IMR-90 (cell line): ENCODE data around the gene CACNB2. TPM values are rescaled to one million over a fixed set of nuclear protein-coding genes. Genes with fewer than 3 reads are reported as not detected.
A peak's percentile ranks its signal among the peaks of the same experiment; 100 is the strongest.

Experiments used
- ATAC-seq: fragments of 200-7000 bp; cut with Tn5 transposase; 2 replicates; pipeline ENCODE4 v1.9.1; 2020; ENCODE audit warnings: low read depth, mild to moderate bottlenecking, moderate library complexity
- BruUV-seq: library from RNA; stranded (reverse); fragments of 400-500 nt; replicated peaks from 2 replicates; lab custom pipeline; 2021; lab: Mats Ljungman, UMichigan
- CTCF ChIA-PET: fragments of 300-600 bp; formaldehyde crosslinking; extraction: SDS; loops from one replicate; lab custom pipeline; 2021; ENCODE audit warnings: antibody characterized with exemption; lab: Yijun Ruan, JAX
- POLR2A ChIA-PET: fragments of 300-600 bp; sonication (Branson Sonifier 250); formaldehyde crosslinking; loops from one replicate; lab custom pipeline; 2022; ENCODE audit warnings: antibody characterized with exemption; ENCODE audit not compliant: unreplicated experiment; lab: Charles Lee
- DNase-seq: peaks from one replicate; pipeline ENCODE4 v3.0.0; 2013
- H2AFZ ChIP-seq: replicated peaks from 2 replicates; pipeline ENCODE3; 2013; ENCODE audit warnings: low read length, mild to moderate bottlenecking; ENCODE audit not compliant: poor library complexity
- H2AK5ac ChIP-seq: 2 replicates; pipeline ENCODE4 v1.6.1; 2013; ENCODE audit warnings: low read depth, low read length, inconsistent platforms
- H2AK9ac ChIP-seq: replicated peaks from 2 replicates; pipeline ENCODE3; 2013; ENCODE audit warnings: mild to moderate bottlenecking, low read depth, low read length, moderate library complexity; ENCODE audit not compliant: poor library complexity
- H2BK120ac ChIP-seq: 2 replicates; pipeline ENCODE4 v1.6.1; 2013; ENCODE audit warnings: low read depth, low read length, inconsistent platforms
- H2BK15ac ChIP-seq: 3 replicates; pipeline ENCODE4 v1.6.1; 2013; ENCODE audit warnings: low read depth, low read length, inconsistent platforms
- H2BK20ac ChIP-seq: 2 replicates; pipeline ENCODE4 v1.6.1; 2013; ENCODE audit warnings: low read depth, mild to moderate bottlenecking, inconsistent platforms, low read length, moderate library complexity
- H2BK5ac ChIP-seq: 2 replicates; pipeline ENCODE4 v1.6.1; 2013; ENCODE audit warnings: mild to moderate bottlenecking, low read depth, low read length, inconsistent platforms; ENCODE audit not compliant: poor library complexity, severe bottlenecking
- H3K14ac ChIP-seq: replicated peaks from 2 replicates; pipeline ENCODE4 v1.6.1; 2013; ENCODE audit warnings: low read depth, low read length, inconsistent platforms
- H3K18ac ChIP-seq: 2 replicates; pipeline ENCODE4 v1.6.1; 2013; ENCODE audit warnings: low read depth, low read length, control low read depth
- H3K23ac ChIP-seq: 2 replicates; pipeline ENCODE4 v1.6.1; 2013; ENCODE audit warnings: low read depth, low read length, inconsistent platforms
- H3K27ac ChIP-seq: 2 replicates; pipeline ENCODE4 v1.5.1; 2013; ENCODE audit warnings: mild to moderate bottlenecking, control low read depth, low read length; ENCODE audit not compliant: insufficient read depth
- H3K27me3 ChIP-seq: 2 replicates; pipeline ENCODE4 v1.6.1; 2013; ENCODE audit warnings: low read length; ENCODE audit not compliant: control insufficient read depth, insufficient read depth
- H3K36me3 ChIP-seq: 2 replicates; pipeline ENCODE4 v1.6.1; 2013; ENCODE audit warnings: low read length, mixed read lengths; ENCODE audit not compliant: control insufficient read depth, insufficient read depth
- H3K4ac ChIP-seq: 2 replicates; pipeline ENCODE4 v1.6.1; 2013; ENCODE audit warnings: low read depth, low read length, inconsistent platforms
- H3K4me1 ChIP-seq: 2 replicates; pipeline ENCODE4 v1.6.1; 2013; ENCODE audit warnings: low read length, mixed read lengths; ENCODE audit not compliant: control insufficient read depth, insufficient read depth
- H3K4me2 ChIP-seq: 2 replicates; pipeline ENCODE4 v1.6.1; 2013; ENCODE audit warnings: low read depth, mild to moderate bottlenecking, control low read depth, low read length, moderate library complexity
- H3K4me3 ChIP-seq: 2 replicates; pipeline ENCODE4 v1.5.1; 2013; ENCODE audit warnings: low read depth, mild to moderate bottlenecking, control low read depth, low read length, moderate library complexity; ENCODE audit not compliant: insufficient read depth
- H3K56ac ChIP-seq: 2 replicates; pipeline ENCODE4 v1.6.1; 2013; ENCODE audit warnings: low read length, inconsistent platforms; ENCODE audit not compliant: insufficient read depth; ENCODE audit errors: extremely low read depth
- H3K79me1 ChIP-seq, 2 experiments: 2 replicates each; pipeline ENCODE4 v1.6.1; 2013; ENCODE audit warnings: low read length in 2 of 2, inconsistent platforms in 1 of 2, low read depth in 1 of 2
- H3K9ac ChIP-seq: 2 replicates; pipeline ENCODE4 v1.6.1; 2013; ENCODE audit warnings: low read depth, low read length, control low read depth
- H3K9me1 ChIP-seq: 2 replicates; pipeline ENCODE4 v1.6.1; 2013; ENCODE audit warnings: low read length, inconsistent platforms; ENCODE audit not compliant: insufficient read depth
- H3K9me3 ChIP-seq: 2 replicates; pipeline ENCODE4 v1.6.1; 2013; ENCODE audit warnings: low read length; ENCODE audit not compliant: control insufficient read depth, insufficient read depth
- H4K20me1 ChIP-seq: 2 replicates; pipeline ENCODE4 v1.6.1; 2013; ENCODE audit warnings: low read length, inconsistent platforms; ENCODE audit not compliant: insufficient read depth
- H4K5ac ChIP-seq: 2 replicates; pipeline ENCODE4 v1.6.1; 2013; ENCODE audit warnings: mild to moderate bottlenecking, low read depth, low read length, control low read depth
- H4K8ac ChIP-seq, 2 experiments: 2 replicates each; pipeline ENCODE4 v1.6.1; 2013; ENCODE audit warnings: low read depth in 2 of 2, low read length in 2 of 2, control low read depth in 1 of 2, inconsistent platforms in 1 of 2
- H4K91ac ChIP-seq: 2 replicates; pipeline ENCODE4 v1.6.1; 2013; ENCODE audit warnings: low read depth, low read length, inconsistent platforms; ENCODE audit not compliant: insufficient read depth
- BHLHE40 ChIP-seq: fragments of 150-350 bp; IDR thresholded peaks from 2 replicates; pipeline ENCODE4 v1.6.1; 2016; ENCODE audit warnings: mild to moderate bottlenecking, low read depth, low read length
- CEBPB ChIP-seq: IDR thresholded peaks from 2 replicates; pipeline ENCODE4 v1.6.1; 2012; ENCODE audit warnings: low read depth, low read length, improper control_type of control experiment
- CHD1 ChIP-seq: IDR thresholded peaks from 2 replicates; pipeline ENCODE4 v1.6.1; 2012; ENCODE audit warnings: low read depth, low read length, improper control_type of control experiment
- CTCF ChIP-seq: conservative IDR thresholded peaks from 2 replicates; pipeline ENCODE4 v1.5.1; 2012; ENCODE audit warnings: mild to moderate bottlenecking, low read depth, low read length, improper control_type of control experiment
- ELK1 ChIP-seq: fragments of 150-350 bp; IDR thresholded peaks from 2 replicates; pipeline ENCODE4 v1.6.1; 2016; ENCODE audit warnings: low read depth, mild to moderate bottlenecking, low read length, moderate library complexity, borderline replicate concordance
- FOS ChIP-seq: fragments of 150-350 bp; IDR thresholded peaks from 2 replicates; pipeline ENCODE4 v1.6.1; 2016; ENCODE audit warnings: low read depth, low read length
- MAFK ChIP-seq: IDR thresholded peaks from 2 replicates; pipeline ENCODE4 v1.6.1; 2012; ENCODE audit warnings: low read depth, low read length, improper control_type of control experiment
- MAZ ChIP-seq: IDR thresholded peaks from 2 replicates; pipeline ENCODE4 v1.6.1; 2012; ENCODE audit warnings: low read depth, mild to moderate bottlenecking, low read length, improper control_type of control experiment, moderate library complexity, borderline replicate concordance
- MXI1 ChIP-seq: IDR thresholded peaks from 2 replicates; pipeline ENCODE4 v1.6.1; 2012; ENCODE audit warnings: low read depth, mild to moderate bottlenecking, low read length, moderate library complexity, borderline replicate concordance
- NFE2L2 ChIP-seq: fragments of 150-350 bp; IDR thresholded peaks from 2 replicates; pipeline ENCODE4 v1.6.1; 2016; ENCODE audit warnings: low read depth, mild to moderate bottlenecking, low read length
- POLR2A ChIP-seq: IDR thresholded peaks from 2 replicates; pipeline ENCODE4 v1.6.1; 2012; ENCODE audit warnings: mild to moderate bottlenecking, low read depth, low read length
- RAD21 ChIP-seq: IDR thresholded peaks from 2 replicates; pipeline ENCODE4 v1.6.1; 2012; ENCODE audit warnings: low read length, improper control_type of control experiment
- RFX5 ChIP-seq: IDR thresholded peaks from 2 replicates; pipeline ENCODE4 v1.8.0; 2012; ENCODE audit warnings: low read depth, mild to moderate bottlenecking, low read length, moderate library complexity
- SMC3 ChIP-seq: fragments of 150-350 bp; IDR thresholded peaks from 2 replicates; pipeline ENCODE4 v1.6.1; 2016; ENCODE audit warnings: low read depth, mild to moderate bottlenecking, antibody characterized with exemption, low read length, moderate library complexity
- USF2 ChIP-seq: fragments of 150-350 bp; IDR thresholded peaks from 2 replicates; pipeline ENCODE4 v1.6.1; 2017; ENCODE audit warnings: mild to moderate bottlenecking, antibody characterized with exemption, low read length, low read depth
- WGBS, 2 experiments: methylation state at CpG; one replicate each; pipeline versions ENCODE4 v1.1.5 to v1.1.7; 2013; ENCODE audit warnings: missing lambda C conversion rate in 2 of 2; ENCODE audit not compliant: insufficient read length in 1 of 2; ENCODE audit errors: extremely low coverage in 2 of 2; 5-methylcytosine and 5-hydroxymethylcytosine counted together
- dilution Hi-C: fragments of 300-500 bp; cut with HindIII; formaldehyde crosslinking; loops from one replicate; pipeline ENCODE4 v1.14.3; 2018; ENCODE audit warnings: low sequenced_read_pairs; ENCODE audit not compliant: unreplicated experiment
- in situ Hi-C: fragments of 300-500 bp; cut with MboI; formaldehyde crosslinking; loops from 3 replicates; pipeline ENCODE4 v1.14.3; 2019; ENCODE audit warnings: low sequenced_read_pairs, inconsistent platforms, mixed read lengths
- intact Hi-C: fragments of 100-400 bp; cut with micrococcal nuclease; formaldehyde crosslinking; loops from 2 replicates; pipeline ENCODE4 v1.10.0; 2022
- polyA plus RNA-seq, 3 experiments: library from polyadenylated mRNA; depleted of rRNA; stranded (reverse); fragments of >200 nt; gene quantifications; 2 replicates each; pipeline ENCODE4 v1.2.3, GENCODE V29; 2012; ENCODE audit warnings: low replicate concordance in 1 of 3
- total RNA-seq: library from RNA; depleted of rRNA; stranded (reverse); fragments of >200 nt; gene quantifications from 2 replicates; pipeline ENCODE4 v1.2.3, GENCODE V29; 2012

Gene CACNB2
- total and polyA plus RNA-seq, 2 of the 4 experiments (the other 2 are of a cell fraction): 0.36 TPM

- ChIA-PET CTCF (interaction anchor here (0.6 kb wide), 1 partner anchor 416 kb away, joined by 3 read pairs; no protein-coding TSS in a partner anchor), POLR2A (no interaction called here)
- no peak overlapping the region for H2BK120ac ChIP-seq
- no peak overlapping the region for H2BK20ac ChIP-seq
- no peak overlapping the region for H3K56ac ChIP-seq
- TF ChIP-seq USF2: no peak
- TF ChIP-seq CEBPB: no peak
- TF ChIP-seq RAD21: no peak
- no peak for TF ChIP-seq BHLHE40
- TF ChIP-seq SMC3: no peak
- TF ChIP-seq RFX5: no peak
- TF ChIP-seq CTCF: no peak
- TF ChIP-seq MAFK: no peak
- TF ChIP-seq MXI1: no peak
- no peak for TF ChIP-seq POLR2A
- TF ChIP-seq CHD1: no peak
- TF ChIP-seq FOS: no peak
- no peak for TF ChIP-seq MAZ
- no peak for TF ChIP-seq NFE2L2
- no peak for TF ChIP-seq ELK1
- no peak overlapping the region for H3K4me3 ChIP-seq
- no peaks in the 10 kb centered on the region for H3K4me1 ChIP-seq
- no peaks in the 10 kb centered on the region for H3K9me3 ChIP-seq
- no peak overlapping the region for H2BK15ac ChIP-seq
- H3K23ac ChIP-seq: no peak overlapping the region
- no peak overlapping the region for H2AK5ac ChIP-seq
- BruUV-seq: no TSS peak
- ATAC-seq: peak; percentile 90
- H2AK9ac ChIP-seq: no peak overlapping the region
- DNase-seq: peak; percentile 72
- H3K79me1 ChIP-seq: no peaks in the 10 kb centered on the region
- no peak overlapping the region for H3K27ac ChIP-seq
- H3K4me2 ChIP-seq: no peak overlapping the region
- no CpG with 5 or more reads among the region's 2 CpGs for WGBS, 2 experiments
- no peaks in the 10 kb centered on the region for H3K27me3 ChIP-seq
- H4K20me1 ChIP-seq: no peaks in the 10 kb centered on the region
- no peaks in the 10 kb centered on the region for H3K9me1 ChIP-seq
- in situ Hi-C loops: loop anchor here (25.0 kb wide), 1 partner anchor 1393 kb away; no protein-coding TSS in a partner anchor
- H4K5ac ChIP-seq: no peak overlapping the region
- H2AFZ ChIP-seq: peak overlapping the region; percentile 2
- H4K8ac ChIP-seq: 0 out of 4 replicates have a peak overlapping the region, but pooled peaks of 1 of the 2 experiments have one; percentile 17
- peak overlapping the region; percentile 51 for H2BK5ac ChIP-seq
- intact Hi-C loops: no loop called here
- no peaks in the 10 kb centered on the region for H3K36me3 ChIP-seq
- no peak overlapping the region for H4K91ac ChIP-seq
- H3K9ac ChIP-seq: no peak overlapping the region
- H3K4ac ChIP-seq: no peak overlapping the region
- H3K18ac ChIP-seq: no peak overlapping the region
- H3K14ac ChIP-seq: no peak overlapping the region
- dilution Hi-C loops: no loop called here
Measured at GRCh38 chr10:18230794-18231193, 90.6 kb downstream of the CACNB2 start.
